Activated CD8-positive, alpha-beta memory T cell treated with anti-CD3 and anti-CD28 coated beads, Interleukin-2, amount 50 U/mL, for 24 hours (primary cell): ENCODE measurements around the gene TOMM34.

Experiments used
- DNase-seq: peaks from one replicate; pipeline ENCODE4 v3.0.0-alpha.2; 2020; ENCODE audit errors: extremely low read depth

TOMM34 gene

GRCh38 chr20:44932916-44933315, 27.3 kb downstream of the TOMM34 start:
- DNase-seq: no peak

DNA sequence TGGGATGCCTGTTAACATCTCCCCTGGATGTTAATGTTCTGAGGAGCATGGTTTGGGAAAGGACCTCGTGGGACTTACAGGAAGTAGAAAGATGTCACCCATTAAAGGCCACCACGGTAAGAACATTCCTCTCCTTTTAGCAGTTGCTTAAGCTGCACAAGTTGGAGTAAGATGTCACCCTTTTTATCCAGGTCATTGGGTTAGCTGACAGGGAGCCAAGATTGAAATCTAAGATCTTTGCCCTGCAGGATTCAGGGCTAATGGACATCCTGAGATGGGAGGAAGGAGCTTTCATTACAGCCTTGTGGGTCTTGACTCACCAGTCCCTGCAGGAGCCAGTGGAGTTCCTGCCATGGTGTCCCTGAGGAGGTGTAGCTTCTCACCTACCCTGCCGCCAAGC, 28.3 kb downstream of the TOMM34 start:
- DNase-seq: no peak

DNA sequence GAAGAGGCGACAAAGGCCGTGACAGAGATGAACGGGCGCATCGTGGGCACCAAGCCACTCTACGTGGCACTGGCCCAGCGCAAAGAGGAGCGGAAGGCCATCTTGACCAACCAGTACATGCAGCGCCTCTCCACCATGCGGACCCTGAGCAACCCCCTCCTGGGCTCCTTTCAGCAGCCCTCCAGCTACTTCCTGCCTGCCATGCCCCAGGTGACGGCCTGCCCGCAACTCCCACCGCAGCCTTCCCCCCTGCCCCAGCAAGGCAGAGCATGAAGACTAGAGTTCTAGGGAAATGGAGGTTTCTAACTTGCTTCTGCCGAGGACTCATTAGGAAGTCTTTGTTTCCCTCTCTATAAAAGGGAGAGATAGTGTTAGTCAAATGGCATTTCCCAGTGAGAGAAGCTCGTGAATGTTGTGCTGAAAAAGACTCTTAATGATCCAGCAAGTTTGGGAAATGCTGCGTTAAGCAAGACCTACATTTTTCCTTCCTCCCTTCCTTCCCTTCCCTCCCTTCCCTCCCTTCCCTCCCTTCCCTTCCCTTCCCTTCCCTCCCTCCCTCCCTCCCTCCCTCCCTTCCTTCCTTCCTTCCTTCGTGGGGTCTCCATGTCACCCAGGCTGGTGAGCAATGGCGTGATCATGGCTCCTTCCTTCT, 29.6 kb downstream of the TOMM34 start:
- DNase-seq: no peak

DNA sequence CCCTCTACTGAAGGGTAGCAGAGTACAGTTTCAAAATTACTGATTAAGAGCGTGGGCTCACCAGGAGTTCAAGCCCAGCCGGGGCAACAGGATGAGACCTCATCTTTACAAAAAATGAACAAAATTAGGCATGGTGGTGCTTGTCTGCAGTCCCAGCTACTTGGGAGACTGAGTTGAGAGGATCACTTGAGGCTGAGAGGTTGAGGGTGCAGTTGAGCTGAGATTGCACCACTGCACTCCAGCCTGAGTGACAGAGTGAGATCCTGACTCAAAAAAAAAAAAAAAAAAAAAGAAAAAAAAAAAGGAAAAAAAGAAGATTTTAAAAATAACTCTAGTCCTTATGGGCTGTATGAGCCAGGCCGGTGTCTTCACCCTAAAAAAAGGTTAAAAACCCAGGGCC, 31.6 kb downstream of the TOMM34 start:
- no peak for DNase-seq

- no peak for DNase-seq
These were observed 35.7 kb downstream of the TOMM34 start for GRCh38 chr20:44924541-44924940.

DNA sequence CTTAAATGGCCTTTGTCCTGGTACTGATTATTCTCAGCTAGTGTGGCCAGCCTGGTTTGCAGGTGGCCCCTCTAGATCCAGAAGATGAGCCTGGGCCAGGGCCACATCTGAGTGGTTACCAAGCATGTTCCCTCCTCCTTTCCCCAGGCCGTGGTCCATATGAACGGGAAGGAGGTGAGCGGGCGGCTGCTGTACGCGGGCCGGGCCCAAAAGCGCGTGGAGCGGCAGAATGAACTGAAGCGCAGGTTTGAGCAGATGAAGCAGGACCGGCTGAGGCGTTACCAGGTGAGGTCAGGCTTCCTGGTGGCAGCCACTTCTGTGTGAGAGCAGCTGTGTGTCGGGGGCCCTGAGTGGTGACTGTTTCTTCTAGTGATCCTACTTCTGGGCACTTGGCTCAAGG, 38.8 kb downstream of the TOMM34 start:
- DNase-seq: no peak

- DNase-seq: no peak
These were observed 41.4 kb downstream of the TOMM34 start for GRCh38 chr20:44918761-44919160.

DNA sequence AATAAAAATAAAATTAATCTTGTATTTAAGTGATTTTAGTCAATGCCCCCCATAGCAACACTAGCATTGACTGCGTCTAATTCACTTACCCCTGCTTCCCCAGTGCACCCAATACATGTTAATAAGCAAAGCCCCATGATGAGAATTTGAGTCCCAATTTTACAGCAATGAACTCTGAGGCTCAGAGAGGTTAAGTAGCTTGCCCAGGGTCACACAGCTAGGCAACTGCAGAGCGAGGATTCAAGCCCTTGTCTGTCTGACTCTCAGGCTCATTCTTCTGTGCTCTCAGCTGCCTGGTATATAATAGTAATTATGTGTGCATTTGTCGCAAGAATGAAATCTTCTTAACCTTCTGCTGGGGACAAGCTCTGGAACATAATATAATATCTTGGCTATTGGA, 41.9 kb downstream of the TOMM34 start:
- DNase-seq: no peak

DNA sequence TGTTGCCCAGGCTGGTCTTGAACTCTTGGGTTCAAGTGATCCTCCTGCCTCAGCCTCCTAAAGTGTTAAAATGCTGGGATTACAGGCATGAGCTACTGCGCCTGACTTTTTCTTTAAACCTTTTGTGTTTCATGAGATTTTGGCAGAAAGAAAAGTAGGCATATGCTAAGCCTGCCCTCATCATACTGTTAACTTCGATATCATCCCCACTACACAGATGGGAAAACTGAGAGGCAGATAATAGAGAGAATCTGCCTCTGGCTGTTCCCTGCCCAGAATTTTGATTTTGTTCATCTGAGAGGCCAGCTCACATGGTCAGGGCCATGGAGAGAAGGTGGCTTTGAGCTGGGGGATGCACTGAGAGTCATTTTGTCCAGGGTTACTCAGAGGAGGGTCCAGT, 42.8 kb downstream of the TOMM34 start:
- no peak for DNase-seq

- no peak for DNase-seq
These were observed 43.6 kb downstream of the TOMM34 start for GRCh38 chr20:44916586-44916985.

DNA sequence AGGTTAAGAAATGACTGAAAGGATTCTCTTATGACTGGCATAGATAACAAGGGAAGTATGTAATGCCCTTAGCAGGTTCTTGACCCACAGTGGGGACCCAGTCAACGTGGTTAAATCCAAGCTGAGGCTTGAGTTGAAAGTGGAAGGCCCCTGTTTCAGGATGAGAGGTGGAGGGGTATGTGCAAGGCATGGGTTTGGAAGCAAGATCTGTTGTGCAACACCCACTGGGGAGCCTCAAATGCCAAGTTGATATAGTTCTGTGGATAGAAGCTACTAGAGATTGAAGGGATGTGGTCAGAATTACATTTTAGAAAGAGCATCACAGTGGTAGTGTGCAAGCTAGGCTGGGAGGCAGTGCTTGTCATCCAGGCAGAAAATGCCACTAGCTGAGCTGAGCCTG, 45.3 kb downstream of the TOMM34 start:
- no peak for DNase-seq

DNA sequence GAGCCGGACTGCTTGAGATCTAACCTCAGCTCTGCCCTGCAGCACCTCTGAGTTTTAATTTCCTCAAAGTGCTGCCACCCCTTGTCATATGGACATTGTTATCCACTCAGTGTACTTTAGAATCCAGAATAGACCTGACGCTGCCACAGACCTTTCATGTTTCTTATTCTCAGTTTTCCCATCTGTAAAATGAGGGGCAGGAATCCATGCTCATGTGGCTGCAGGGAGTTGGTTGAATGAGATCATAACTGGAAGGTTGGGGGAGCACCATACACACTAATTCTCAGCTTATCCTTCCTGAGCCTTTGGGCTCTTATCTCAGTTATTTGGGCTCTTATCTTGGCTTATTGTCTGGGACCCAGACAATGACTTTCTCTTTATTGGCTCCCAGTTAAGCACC, 48.0 kb downstream of the TOMM34 start:
- no peak for DNase-seq

DNA sequence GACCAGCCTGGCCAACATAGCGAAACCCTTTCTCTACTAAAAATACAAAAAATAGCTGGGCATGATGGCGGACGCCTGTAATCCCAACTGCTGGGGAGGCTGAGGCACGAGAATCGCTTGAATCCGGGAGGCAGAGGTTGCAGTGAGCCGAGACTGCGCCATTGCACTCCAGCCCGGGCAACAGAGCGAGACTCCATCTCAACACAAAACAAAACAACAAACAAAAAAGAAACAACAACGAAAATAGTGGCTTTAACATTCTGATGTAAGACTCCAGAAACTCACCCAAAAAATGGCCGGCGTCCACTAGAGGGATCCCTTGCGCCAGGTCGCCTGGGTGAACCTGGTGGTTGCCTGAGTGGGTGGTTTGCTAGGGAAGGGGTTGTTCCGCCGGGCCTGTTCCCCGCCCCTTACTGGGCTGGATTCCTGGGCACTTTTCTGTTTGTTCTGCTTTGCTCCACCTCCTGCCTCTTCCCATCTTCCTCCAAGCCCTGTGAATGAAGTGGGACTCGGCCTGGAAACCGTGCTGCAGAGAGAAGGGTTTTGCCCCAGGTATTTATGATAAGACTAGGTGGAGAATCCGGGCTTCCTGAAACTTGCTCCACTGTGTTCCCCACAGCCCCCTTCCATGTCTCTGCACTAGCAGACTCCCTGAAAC, 48.8 kb downstream of the TOMM34 start:
- DNase-seq: no peak

DNA sequence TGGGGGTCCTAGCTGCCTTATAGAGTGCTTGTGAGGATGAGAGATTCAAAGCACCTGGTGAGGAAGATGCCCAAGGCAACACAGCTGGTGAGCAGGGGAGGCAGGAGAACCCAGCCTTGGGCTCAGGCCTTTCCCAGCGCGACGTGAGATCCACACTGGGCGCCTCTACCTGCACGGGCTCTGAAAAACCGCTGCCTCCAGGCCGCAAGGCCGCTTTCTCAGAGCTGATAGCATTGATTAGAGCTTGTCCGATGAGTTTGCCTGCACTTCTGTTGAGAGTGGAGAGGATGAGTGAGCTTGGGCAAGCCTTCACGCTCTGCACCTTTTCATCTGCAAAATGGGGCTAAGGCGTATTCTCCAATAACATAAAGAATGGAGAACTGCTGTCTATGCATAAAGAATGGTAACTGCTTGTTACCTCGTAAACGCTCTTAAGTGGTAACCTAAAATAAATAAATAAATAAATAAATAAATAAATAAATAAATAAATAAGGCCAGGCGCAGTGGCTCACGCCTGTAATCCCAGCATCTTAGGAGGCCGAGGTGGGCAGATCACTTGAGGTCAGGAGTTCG, 49.4 kb downstream of the TOMM34 start:
- no peak for DNase-seq

GRCh38 chr20:44909872-44910689, 50.1 kb downstream of the TOMM34 start, which contains the start of gene PABPC1L:
Gene PABPC1L (plus strand): TSS chr20:44910060. CDS start chr20:44910144, 84 bp downstream.
- DNase-seq: peak; percentile 40

- DNase-seq: no peak
These were observed 51.0 kb downstream of the TOMM34 start for GRCh38 chr20:44908987-44909871.

DNA sequence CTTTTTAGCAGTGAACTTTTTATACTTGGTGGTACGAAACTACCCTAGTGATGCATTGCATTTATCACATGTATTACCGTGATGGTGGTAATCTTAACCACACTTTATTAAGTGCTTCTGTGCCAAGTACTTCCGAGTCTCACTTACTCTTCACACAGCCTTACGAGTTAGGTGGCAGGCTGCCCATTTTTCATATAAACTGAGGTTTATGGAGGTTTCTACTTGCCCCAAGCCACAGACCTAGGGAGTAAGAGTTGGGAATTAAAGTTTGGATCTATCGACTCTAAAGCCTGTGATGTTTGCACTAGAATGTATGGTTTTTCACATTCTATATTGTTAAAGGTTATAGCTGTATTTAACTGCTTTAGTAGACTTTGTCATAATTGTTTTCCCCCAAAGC, 55.8 kb downstream of the TOMM34 start:
- DNase-seq: no peak

DNA sequence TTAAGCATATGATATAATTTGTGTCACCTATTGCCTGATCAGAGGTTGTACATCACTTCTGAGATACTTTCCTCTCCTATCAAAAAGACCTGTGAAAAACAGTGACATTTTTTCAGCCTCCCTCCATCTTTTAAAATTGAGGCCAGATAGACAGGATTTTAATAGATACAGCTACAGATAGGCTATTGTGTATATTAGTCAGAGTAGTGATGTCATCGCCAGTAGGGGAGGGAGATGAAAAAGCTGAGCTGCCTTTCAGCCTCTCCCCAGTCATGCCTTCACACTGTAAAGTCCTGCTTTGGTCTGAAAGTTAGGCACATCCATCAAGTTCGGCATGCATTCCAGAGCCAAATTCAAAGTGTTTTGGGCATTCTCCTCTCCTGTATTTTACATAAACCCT, 58.2 kb downstream of the TOMM34 start:
- DNase-seq: no peak

DNA sequence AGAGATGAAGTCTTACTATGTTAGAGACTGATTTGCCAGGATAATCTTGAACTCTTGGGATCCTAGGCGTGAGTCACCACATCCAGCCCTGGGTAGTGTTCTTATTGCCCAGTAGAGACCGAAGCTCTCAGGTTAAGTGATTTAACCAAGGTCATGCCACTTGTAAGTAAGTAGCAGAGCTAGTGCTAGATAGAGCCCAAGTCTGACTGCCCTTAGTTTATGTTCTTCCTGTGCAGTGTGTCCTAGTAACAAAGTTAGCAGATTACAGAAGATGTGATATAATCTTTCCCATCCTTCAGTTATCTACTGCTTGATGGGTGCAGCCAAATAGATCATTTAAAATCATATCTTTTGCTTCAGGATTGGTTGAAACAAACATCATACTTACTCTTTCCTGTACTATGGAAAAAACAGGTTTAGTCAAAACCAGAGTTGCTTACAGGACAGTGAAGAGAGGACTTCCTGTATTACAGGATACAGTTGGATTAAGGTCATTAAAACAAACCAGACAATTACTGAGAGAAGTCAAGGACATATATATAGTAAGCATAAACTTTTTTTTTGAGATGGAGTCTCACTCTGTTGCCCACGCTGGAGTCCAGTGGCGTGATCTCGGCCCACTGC, 59.9 kb downstream of the TOMM34 start:
- no peak for DNase-seq

GRCh38 chr20:44897133-44897532, 63.1 kb downstream of the TOMM34 start:
- no peak for DNase-seq

GRCh38 chr20:44896583-44896982, 63.6 kb downstream of the TOMM34 start:
- DNase-seq: no peak
